Fibroblast of lung (primary cell): ENCODE results near the gene WDR11.

Experiments used
- CTCF ChIP-seq, 2 donors: IDR thresholded peaks in 1 of 2; conservative IDR thresholded peaks in 1 of 2; 1 replicate in 1 of 2; 2 replicates in 1 of 2; pipeline ENCODE4 v1.5.1; 2011 to 2012; ENCODE audit warnings: low read length in 2 of 2, control low read depth in 1 of 2, inconsistent platforms in 1 of 2, low read depth in 1 of 2, mild to moderate bottlenecking in 1 of 2
- EZH2 ChIP-seq: IDR thresholded peaks from 2 replicates; pipeline ENCODE4 v1.5.1; 2012; ENCODE audit warnings: low read length, control low read depth, mild to moderate bottlenecking; ENCODE audit errors: missing control alignments

GRCh38 chr10:120818301-120818700, 32.9 kb upstream of the WDR11 start:
- no peak for TF ChIP-seq CTCF (conservative IDR thresholded peaks at IDR 0.05 in 1 of 2, IDR thresholded peaks at IDR 0.05 in 1 of 2; ENCODE audit: low read depth in 1 of 2, low read length in 2 of 2)
- no peak for TF ChIP-seq EZH2
